Loucy (cell line): ENCODE results near the gene SRSF3.
A peak's percentile ranks its signal among the peaks of the same experiment; 100 is the strongest.

Experiments
- H2AFZ ChIP-seq: fragments of 200-600 bp; sonication (generic); 2 replicates; pipeline ENCODE4 v1.6.0; 2016; ENCODE audit warnings: antibody characterized with exemption, mild to moderate bottlenecking, low read length, moderate library complexity
- H3F3A ChIP-seq: fragments of 200-600 bp; 2 replicates; pipeline ENCODE4 v1.6.0; 2016; ENCODE audit warnings: antibody characterized with exemption, low read depth, mild to moderate bottlenecking
- H3K27me3 ChIP-seq: fragments of 200-600 bp; sonication (generic); 2 replicates; pipeline ENCODE4 v1.6.1; 2014; ENCODE audit warnings: low read length, mild to moderate bottlenecking; ENCODE audit not compliant: insufficient read depth, poor library complexity, severe bottlenecking
- H3K36me3 ChIP-seq: fragments of 200-600 bp; sonication (generic); 2 replicates; pipeline ENCODE4 v1.6.1; 2016; ENCODE audit warnings: low read length; ENCODE audit not compliant: insufficient read depth
- H3K4me1 ChIP-seq: fragments of 200-600 bp; sonication (generic); 2 replicates; pipeline ENCODE4 v1.5.1; 2014; ENCODE audit warnings: low read length, mild to moderate bottlenecking; ENCODE audit not compliant: insufficient read depth, poor library complexity, severe bottlenecking
- H3K4me2 ChIP-seq: fragments of 200-600 bp; sonication (generic); 2 replicates; pipeline ENCODE4 v1.6.0; 2014; ENCODE audit warnings: antibody characterized with exemption, low read length, low read depth, mild to moderate bottlenecking; ENCODE audit not compliant: poor library complexity, severe bottlenecking
- H3K4me3 ChIP-seq: fragments of 200-600 bp; sonication (generic); 2 replicates; pipeline ENCODE4 v1.5.1; 2014; ENCODE audit warnings: low read length, mild to moderate bottlenecking, mixed read lengths; ENCODE audit not compliant: poor library complexity, severe bottlenecking
- H3K79me2 ChIP-seq: fragments of 200-600 bp; sonication (generic); 2 replicates; pipeline ENCODE4 v1.6.1; 2014; ENCODE audit warnings: low read length; ENCODE audit not compliant: insufficient read depth
- H3K9ac ChIP-seq: fragments of 200-600 bp; sonication (generic); 2 replicates; pipeline ENCODE4 v1.6.0; 2014; ENCODE audit warnings: mild to moderate bottlenecking, low read depth, low read length, moderate library complexity; ENCODE audit not compliant: poor library complexity, severe bottlenecking
- H3K9me2 ChIP-seq: fragments of 200-600 bp; sonication (generic); replicated peaks from 2 replicates; pipeline ENCODE4 v1.6.1; 2016; ENCODE audit warnings: low read depth, low read length, mixed read lengths
- H3K9me3 ChIP-seq: fragments of 200-600 bp; sonication (generic); 2 replicates; pipeline ENCODE4 v1.6.1; 2014; ENCODE audit warnings: mild to moderate bottlenecking, antibody characterized with exemption, low read length, low read depth; ENCODE audit not compliant: insufficient read depth
- H4K20me1 ChIP-seq: fragments of 200-600 bp; sonication (generic); 2 replicates; pipeline ENCODE4 v1.6.0; 2014; ENCODE audit warnings: antibody characterized with exemption, low read length, mild to moderate bottlenecking; ENCODE audit not compliant: insufficient read depth, poor library complexity, severe bottlenecking
- CTCF ChIP-seq: fragments of 200-600 bp; sonication (generic); conservative IDR thresholded peaks from 2 replicates; pipeline ENCODE4 v1.5.1; 2014; ENCODE audit warnings: mild to moderate bottlenecking, antibody characterized with exemption, low read length
- EZH2phosphoT487 ChIP-seq: fragments of 200-600 bp; IDR thresholded peaks from 2 replicates; pipeline ENCODE4 v1.6.1; 2018; ENCODE audit warnings: antibody characterized with exemption, mild to moderate bottlenecking, moderate library complexity, borderline replicate concordance

The SRSF3 gene

GRCh38 chr6:36546920-36547645 is 47.1 kb upstream of the SRSF3 start, which contains the start of gene STK38:
Gene STK38 (minus strand): TSS chr6:36547479. CDS start chr6:36540202, 7,277 bp downstream.
- peak within 1 kb of the TSS; percentile 72 for H2AFZ ChIP-seq
- H4K20me1 ChIP-seq = peaks cover 42% of the 10 kb centered on the region
- TF ChIP-seq EZH2phosphoT487 (no peak), CTCF (peak; percentile 31; the same call in 1 of the 2 replicates)
- no peaks in the 10 kb centered on the region for H3F3A ChIP-seq
- no peaks in the 10 kb centered on the region for H3K36me3 ChIP-seq
- H3K4me2 ChIP-seq = peak within 1 kb of the TSS; percentile 96
- H3K4me1 ChIP-seq = peaks cover 54% of the 10 kb centered on the region
- H3K9ac ChIP-seq = peak within 1 kb of the TSS; percentile 100
- no peaks in the 10 kb centered on the region for H3K9me3 ChIP-seq
- H3K79me2 ChIP-seq = peaks cover 56% of the 10 kb centered on the region
- no peaks in the 10 kb centered on the region for H3K9me2 ChIP-seq
- H3K4me3 ChIP-seq = peak within 1 kb of the TSS; percentile 99
- peaks cover 5% of the 10 kb centered on the region for H3K27me3 ChIP-seq

- TF ChIP-seq CTCF (0 out of 2 replicates have a peak, but pooled peaks have one; percentile 15), EZH2phosphoT487 (no peak)
- H3K36me3 ChIP-seq = no peaks in the 10 kb centered on the region
- peak overlapping the region; percentile 100 for H3K9ac ChIP-seq
- peaks cover 49% of the 10 kb centered on the region for H3K79me2 ChIP-seq
- H3K4me3 ChIP-seq = peak overlapping the region; percentile 99
- no peaks in the 10 kb centered on the region for H3K9me2 ChIP-seq
- peaks cover 54% of the 10 kb centered on the region for H3K4me1 ChIP-seq
- H3K4me2 ChIP-seq = peak overlapping the region; percentile 85
- H2AFZ ChIP-seq = peak overlapping the region; percentile 24; the same call in 1 of the 2 replicates
- H4K20me1 ChIP-seq = peaks cover 36% of the 10 kb centered on the region
- no peaks in the 10 kb centered on the region for H3F3A ChIP-seq
- H3K27me3 ChIP-seq = peaks cover 5% of the 10 kb centered on the region
- H3K9me3 ChIP-seq = no peaks in the 10 kb centered on the region
Measured at GRCh38 chr6:36547646-36548400, 46.3 kb upstream of the SRSF3 start.

- Histone ChIP-seq H4K20me1 (peaks cover 33% of the 10 kb centered on the region), H3F3A (no peaks in the 10 kb centered on the region), H3K9ac (peak overlapping the region; percentile 100), H3K4me1 (peaks cover 54% of the 10 kb centered on the region), H2AFZ (no peak overlapping the region), H3K4me3 (no peak overlapping the region), H3K9me2 (no peaks in the 10 kb centered on the region), H3K36me3 (no peaks in the 10 kb centered on the region), H3K9me3 (no peaks in the 10 kb centered on the region), H3K4me2 (peak overlapping the region; percentile 85), H3K27me3 (peaks cover 5% of the 10 kb centered on the region), H3K79me2 (peaks cover 44% of the 10 kb centered on the region)
- no peak for TF ChIP-seq CTCF
- TF ChIP-seq EZH2phosphoT487 = no peak
Measured at GRCh38 chr6:36548401-36548743, 45.8 kb upstream of the SRSF3 start.
